Measurements from ENCODE around the gene HACL1.

DNA sequence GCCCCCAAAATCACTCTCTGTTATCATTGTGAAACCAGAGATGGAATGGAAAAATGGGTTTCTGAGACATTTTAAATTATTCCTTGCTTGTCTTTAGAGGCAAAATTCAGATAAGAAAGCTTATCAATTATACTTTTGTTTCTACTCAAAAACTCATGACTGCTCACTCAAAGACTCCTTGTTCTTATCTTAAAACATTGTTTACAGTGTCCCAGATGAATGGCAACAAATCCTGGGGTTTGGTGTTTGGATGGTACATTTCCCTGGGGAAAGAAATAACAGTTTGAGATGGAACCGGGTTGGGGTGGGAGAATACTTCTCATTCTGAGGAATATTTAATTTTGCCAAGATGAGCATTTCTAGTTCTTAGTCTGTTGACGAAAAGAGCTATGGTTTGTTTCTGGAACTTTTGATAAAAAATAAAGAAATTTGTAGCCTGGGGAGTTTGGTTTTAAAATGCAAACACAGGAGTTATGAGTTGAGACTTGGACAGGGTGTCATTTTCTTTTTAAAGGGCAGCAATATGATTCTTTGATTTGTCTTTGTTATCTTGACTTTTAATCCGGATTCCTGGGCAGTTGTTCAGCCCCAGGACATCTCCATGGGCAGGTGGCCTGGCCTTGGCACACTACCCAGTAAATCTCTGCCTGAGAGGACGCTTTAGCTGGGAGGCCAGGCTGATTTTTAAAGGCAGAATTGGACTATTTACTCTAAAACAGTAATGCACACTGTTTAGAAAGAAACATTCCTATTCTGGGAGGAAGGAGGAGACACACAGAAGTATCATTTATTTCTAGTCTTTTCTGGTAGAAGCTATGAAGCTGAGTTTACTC is 32.6 kb upstream of the HACL1 start:
- TF ChIP-seq CTCF (IDR thresholded peaks at IDR 0.05 in 2 of 3, conservative IDR thresholded peaks at IDR 0.05 in 1 of 3; ENCODE audit: control insufficient read depth in 2 of 3, extremely low read depth in 1 of 3, insufficient read depth in 1 of 3, low read depth in 3 of 3, low read length in 3 of 3) (no peak), BHLHE40 (IDR thresholded peaks at IDR 0.05; ENCODE audit: borderline replicate concordance in 1 of 2, low read depth in 2 of 2, low read length in 1 of 2) (no peak), POLR2A (IDR thresholded peaks at IDR 0.05; ENCODE audit: low read depth, low read length) (no peak), FOXM1 (IDR thresholded peaks at IDR 0.05; ENCODE audit: low read depth, low read length) (no peak)
- TF ChIP-seq, protein P1, sequence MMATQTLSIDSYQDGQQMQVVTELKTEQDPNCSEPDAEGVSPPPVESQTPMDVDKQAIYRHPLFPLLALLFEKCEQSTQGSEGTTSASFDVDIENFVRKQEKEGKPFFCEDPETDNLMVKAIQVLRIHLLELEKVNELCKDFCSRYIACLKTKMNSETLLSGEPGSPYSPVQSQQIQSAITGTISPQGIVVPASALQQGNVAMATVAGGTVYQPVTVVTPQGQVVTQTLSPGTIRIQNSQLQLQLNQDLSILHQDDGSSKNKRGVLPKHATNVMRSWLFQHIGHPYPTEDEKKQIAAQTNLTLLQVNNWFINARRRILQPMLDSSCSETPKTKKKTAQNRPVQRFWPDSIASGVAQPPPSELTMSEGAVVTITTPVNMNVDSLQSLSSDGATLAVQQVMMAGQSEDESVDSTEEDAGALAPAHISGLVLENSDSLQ (IDR thresholded peaks at IDR 0.05): no peak

Measured in GM12878 (cell line).